K562 (cell line): Measurements from ENCODE around the gene BANF2. TPM values are rescaled to one million over a fixed set of nuclear protein-coding genes. Genes with fewer than 3 reads are reported as not detected.

Experiments used
- ATAC-seq: fragments of 200-7000 bp; cut with Tn5 transposase; 3 replicates; pipeline ENCODE4 v1.9.1; 2020; ENCODE audit warnings: moderate library complexity
- BruUV-seq: library from RNA; stranded (reverse); fragments of 400-500 nt; replicated peaks from 2 replicates; lab custom pipeline; 2021; lab: Mats Ljungman, UMichigan
- CTCF ChIA-PET: fragments of 300-600 bp; formaldehyde crosslinking; extraction: SDS; loops from one replicate; lab custom pipeline; 2021; ENCODE audit warnings: low intra/inter-chr PET ratio; lab: Yijun Ruan, JAX
- POLR2A ChIA-PET: fragments of 300-600, 350-650 bp; sonication (Branson Sonifier 250); formaldehyde crosslinking; extraction: SDS; loops from one replicate; lab custom pipeline; 2021; ENCODE audit warnings: antibody characterized with exemption, inconsistent platforms; lab: Yijun Ruan, JAX
- DNase-seq, 4 experiments: peaks; one replicate each; pipeline versions ENCODE4 v3.0.0 to v3.0.0-alpha.2; 2011 to 2018; ENCODE audit warnings: low spot score in 3 of 4, mixed read lengths in 3 of 4; ENCODE audit errors: extremely low read depth in 1 of 4
- FAIRE-seq: peaks from 2 replicates; lab custom pipeline; 2011; peaks lifted over from hg19 to GRCh38; lab: Jason Lieb, UNC
- H2AFZ ChIP-seq: 2 replicates; pipeline ENCODE4 v1.6.0; 2011; ENCODE audit warnings: low read depth, low read length, control low read depth, inconsistent platforms
- H3K27ac ChIP-seq: fragments of 200-600 bp; 3 replicates; pipeline ENCODE4 v1.8.0; 2011; ENCODE audit warnings: low read depth, mild to moderate bottlenecking, control low read depth, inconsistent platforms, low read length, moderate library complexity, mixed read lengths; ENCODE audit errors: extremely low read depth
- H3K27me3 ChIP-seq, 2 experiments: fragments of 300-600 bp in 1 of 2; 2 replicates in 1 of 2; 3 replicates in 1 of 2; pipeline versions ENCODE4 v1.6.0 to v1.8.0; 2011; ENCODE audit warnings: inconsistent platforms in 2 of 2, low read length in 2 of 2, mild to moderate bottlenecking in 1 of 2, mixed read lengths in 1 of 2, moderate library complexity in 1 of 2; ENCODE audit not compliant: control insufficient read depth in 2 of 2, insufficient read depth in 2 of 2
- H3K36me3 ChIP-seq: fragments of 300-600 bp; 3 replicates; pipeline ENCODE4 v1.8.0; 2011; ENCODE audit warnings: mild to moderate bottlenecking, low read length, inconsistent platforms; ENCODE audit not compliant: control insufficient read depth, insufficient read depth
- H3K4me1 ChIP-seq, 2 experiments: fragments of 200-600 bp in 1 of 2; replicated peaks in 1 of 2; 2 replicates in 1 of 2; 3 replicates in 1 of 2; pipeline versions ENCODE4 v1.5.1 to v1.8.0; 2011; ENCODE audit warnings: inconsistent platforms in 2 of 2, low read length in 2 of 2, mild to moderate bottlenecking in 1 of 2, mixed read lengths in 1 of 2, moderate library complexity in 1 of 2; ENCODE audit not compliant: control insufficient read depth in 2 of 2, insufficient read depth in 2 of 2
- H3K4me2 ChIP-seq: 2 replicates; pipeline ENCODE4 v1.6.1; 2011; ENCODE audit warnings: low read length, control low read depth, inconsistent platforms, mixed read lengths; ENCODE audit not compliant: insufficient read depth
- H3K4me3 ChIP-seq: fragments of 200-600 bp; sonication (generic), shearing (Covaris generic); 2 replicates; pipeline ENCODE4 v1.5.1; 2016; ENCODE audit warnings: control low read depth, inconsistent platforms
- H3K79me2 ChIP-seq: fragments of 200-600 bp; 3 replicates; pipeline ENCODE4 v1.8.0; 2011; ENCODE audit warnings: low read length, inconsistent platforms; ENCODE audit not compliant: control insufficient read depth, insufficient read depth
- H3K9ac ChIP-seq, 2 experiments: 2 replicates each; pipeline versions ENCODE4 v1.6.0 to v1.6.1; 2011; ENCODE audit warnings: low read depth in 2 of 2, low read length in 2 of 2, control low read depth in 1 of 2, inconsistent platforms in 1 of 2, mild to moderate bottlenecking in 1 of 2, mixed read lengths in 1 of 2; ENCODE audit not compliant: insufficient read depth in 1 of 2
- H3K9me1 ChIP-seq: one replicate; pipeline ENCODE4 v1.6.0; 2011; ENCODE audit warnings: inconsistent platforms, mild to moderate bottlenecking, low read length, moderate library complexity; ENCODE audit not compliant: control insufficient read depth, insufficient read depth
- H3K9me3 ChIP-seq: replicated peaks from 2 replicates; pipeline ENCODE4 v1.5.1; 2011; ENCODE audit warnings: low read depth, low read length, inconsistent platforms; ENCODE audit not compliant: control insufficient read depth, insufficient read depth
- H4K20me1 ChIP-seq: replicated peaks from 2 replicates; pipeline ENCODE4 v1.6.1; 2011; ENCODE audit warnings: low read length, inconsistent platforms, mixed read lengths; ENCODE audit not compliant: control insufficient read depth, insufficient read depth
- BRCA1 ChIP-seq, 2 experiments: fragments of 450-650 bp in 1 of 2; sonication (generic) in 1 of 2; formaldehyde crosslinking in 1 of 2; IDR thresholded peaks; 2 replicates each; pipeline versions ENCODE4 v1.5.0 to v1.6.1; 2017 to 2020; ENCODE audit warnings: mild to moderate bottlenecking in 1 of 2, missing genetic modification reagents in 1 of 2
- CEBPB ChIP-seq: fragments of 450-650 bp; IDR thresholded peaks from 2 replicates; pipeline ENCODE4 v1.6.1; 2016; ENCODE audit warnings: missing genetic modification characterization, missing compliant biosample characterization
- GTF2A2 ChIP-seq: IDR thresholded peaks from 2 replicates; pipeline ENCODE4 v1.6.1; 2016; ENCODE audit warnings: mild to moderate bottlenecking, missing genetic modification characterization, missing compliant biosample characterization
- PATZ1 ChIP-seq: fragments of 250-450 bp; sonication (Bioruptor Pico); IDR thresholded peaks from 2 replicates; pipeline ENCODE4 v1.5.0; 2020; ENCODE audit warnings: mild to moderate bottlenecking, borderline replicate concordance
- U2AF2 ChIP-seq: fragments of 200-400 bp; formaldehyde crosslinking; optimal IDR thresholded peaks from 2 replicates; pipeline ENCODE3; 2017; ENCODE audit warnings: low read depth, mild to moderate bottlenecking, low read length
- WGBS: fragments of 100-300 bp; shearing (Covaris generic); methylation state at CpG from one replicate; pipeline ENCODE4 v1.1.6; 2016; ENCODE audit warnings: low coverage, mixed read lengths; ENCODE audit not compliant: insufficient coverage; ENCODE audit errors: missing lambda C conversion rate; 5-methylcytosine and 5-hydroxymethylcytosine counted together
- in situ Hi-C: fragments of 300-500 bp; cut with MboI; formaldehyde crosslinking; loops from 4 replicates; pipeline ENCODE4 v1.15.0; 2018; ENCODE audit warnings: inconsistent platforms, mixed read lengths
- intact Hi-C: fragments of 100-400 bp; cut with micrococcal nuclease; formaldehyde crosslinking; loops from 2 replicates; pipeline ENCODE4 v1.14.2; 2022
- polyA plus RNA-seq, 8 experiments: library from polyadenylated mRNA; depleted of rRNA in 4 of 8; stranded (reverse) in 5 of 8; unstranded in 3 of 8; fragments of >200 nt; fragmentation: Nextera tagmentation in 2 of 8; fragmentation: Illumina TruSeq in 1 of 8; extraction: Ambion mirVana in 2 of 8; extraction: Trizol in 1 of 8; gene quantifications; 2 replicates each; pipeline versions ENCODE4 v1.2.1 to v1.2.3, GENCODE V29; 2011 to 2014; ENCODE audit warnings: inconsistent platforms in 1 of 8, missing spikeins in 1 of 8
- total RNA-seq, 7 experiments: library from RNA; depleted of rRNA in 6 of 7; stranded (reverse); fragments of >200 nt in 6 of 7; fragmentation: Illumina TruSeq in 2 of 7; extraction: Trizol in 2 of 7; gene quantifications; 2 replicates each; pipeline versions ENCODE4 v1.2.1 to v1.2.3, GENCODE V29; 2011 to 2021; ENCODE audit warnings: low replicate concordance in 1 of 7
- TF ChIP-seq, protein P1 (sequence below): sonication (generic); formaldehyde crosslinking; IDR thresholded peaks from 2 replicates; pipeline ENCODE4 v1.8.0; 2022; ENCODE audit warnings: mild to moderate bottlenecking, missing genetic modification reagents
- TF ChIP-seq, protein P2 (sequence below): fragments of 450-650 bp; IDR thresholded peaks from 2 replicates; pipeline ENCODE4 v1.6.1; 2017; ENCODE audit warnings: antibody characterized with exemption
- TF ChIP-seq, protein P3 (sequence below), 2 experiments: IDR thresholded peaks; 2 replicates each; pipeline ENCODE4 v1.6.1; 2012; ENCODE audit warnings: improper control_type of control experiment in 2 of 2, low read depth in 2 of 2, low read length in 2 of 2, borderline replicate concordance in 1 of 2

The BANF2 gene
- total and polyA plus RNA-seq, 9 of the 15 experiments (the other 6 are each of a cell fraction or from before 2014, with no cell fraction given), result not detected

DNA sequence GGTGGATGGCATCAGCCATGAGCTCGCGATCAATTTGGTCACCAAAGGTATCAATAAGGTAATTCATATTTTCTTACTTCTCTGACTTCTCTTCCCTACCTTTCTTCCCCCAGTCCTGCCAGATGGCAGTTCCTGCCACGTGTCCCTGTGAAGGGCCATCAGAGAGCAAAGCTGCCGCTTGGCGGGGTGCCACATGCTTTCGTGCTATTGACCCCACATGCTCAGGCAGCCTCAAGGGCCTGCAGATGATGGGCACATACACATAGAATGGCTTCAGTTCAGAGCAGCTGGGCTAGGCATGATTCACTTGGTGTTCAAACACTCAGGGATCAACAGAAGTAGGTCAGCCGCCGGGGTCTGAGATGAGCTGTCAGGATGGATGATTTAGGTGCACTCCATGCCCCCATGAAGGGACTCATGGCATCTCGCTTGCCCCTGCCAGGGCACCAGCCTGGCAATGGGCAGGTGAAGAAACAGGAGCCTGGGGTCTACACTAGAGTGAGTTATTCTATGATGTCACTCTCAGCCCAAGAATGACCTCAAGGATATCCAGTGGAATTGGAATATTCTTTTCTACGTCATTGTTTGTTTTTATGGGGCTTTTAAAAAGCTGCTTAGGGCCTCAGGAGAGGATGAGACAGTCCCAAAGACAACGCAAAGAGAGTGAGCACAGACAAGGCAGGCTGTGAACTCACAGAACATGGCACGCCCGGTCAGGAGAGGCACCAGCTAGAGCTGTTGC is 25.5 kb downstream of the BANF2 start:
- Histone ChIP-seq H3K27me3 (peaks cover 7 to 45% of the 10 kb centered on the region in 2 experiments), H3K4me1 (no peaks in the 10 kb centered on the region), H3K27ac (no peak overlapping the region), H3K9me3 (no peaks in the 10 kb centered on the region), H3K79me2 (no peaks in the 10 kb centered on the region), H3K4me2 (no peak overlapping the region), H3K36me3 (no peaks in the 10 kb centered on the region), H3K4me3 (no peak overlapping the region), H3K9ac (no peak overlapping the region), H4K20me1 (no peaks in the 10 kb centered on the region), H3K9me1 (no peaks in the 10 kb centered on the region), H2AFZ (no peak overlapping the region)
- in situ Hi-C loops (no loop called here), intact Hi-C loops (no loop called here)
- BruUV-seq, result no TSS peak
- FAIRE-seq (no peak), ATAC-seq (no peak), DNase-seq (no peak)
- ChIA-PET CTCF (no interaction called here), POLR2A (interaction anchor here (1.6 kb wide), 1 partner anchor 11 kb away, joined by 6 read pairs; no protein-coding TSS in a partner anchor)
- WGBS, result under 1% methylated on average over 13 of the region's 13 CpGs
- TF ChIP-seq GTF2A2 (tag) (no peak), BRCA1 (IDR thresholded peaks at IDR 0.05) (no peak), BRCA1 (CRISPR knock-in tag; IDR thresholded peaks at IDR 0.05) (no peak), PATZ1 (CRISPR knock-in tag) (no peak), CEBPB (tag) (no peak), U2AF2 (no peak)
- TF ChIP-seq, protein P1, sequence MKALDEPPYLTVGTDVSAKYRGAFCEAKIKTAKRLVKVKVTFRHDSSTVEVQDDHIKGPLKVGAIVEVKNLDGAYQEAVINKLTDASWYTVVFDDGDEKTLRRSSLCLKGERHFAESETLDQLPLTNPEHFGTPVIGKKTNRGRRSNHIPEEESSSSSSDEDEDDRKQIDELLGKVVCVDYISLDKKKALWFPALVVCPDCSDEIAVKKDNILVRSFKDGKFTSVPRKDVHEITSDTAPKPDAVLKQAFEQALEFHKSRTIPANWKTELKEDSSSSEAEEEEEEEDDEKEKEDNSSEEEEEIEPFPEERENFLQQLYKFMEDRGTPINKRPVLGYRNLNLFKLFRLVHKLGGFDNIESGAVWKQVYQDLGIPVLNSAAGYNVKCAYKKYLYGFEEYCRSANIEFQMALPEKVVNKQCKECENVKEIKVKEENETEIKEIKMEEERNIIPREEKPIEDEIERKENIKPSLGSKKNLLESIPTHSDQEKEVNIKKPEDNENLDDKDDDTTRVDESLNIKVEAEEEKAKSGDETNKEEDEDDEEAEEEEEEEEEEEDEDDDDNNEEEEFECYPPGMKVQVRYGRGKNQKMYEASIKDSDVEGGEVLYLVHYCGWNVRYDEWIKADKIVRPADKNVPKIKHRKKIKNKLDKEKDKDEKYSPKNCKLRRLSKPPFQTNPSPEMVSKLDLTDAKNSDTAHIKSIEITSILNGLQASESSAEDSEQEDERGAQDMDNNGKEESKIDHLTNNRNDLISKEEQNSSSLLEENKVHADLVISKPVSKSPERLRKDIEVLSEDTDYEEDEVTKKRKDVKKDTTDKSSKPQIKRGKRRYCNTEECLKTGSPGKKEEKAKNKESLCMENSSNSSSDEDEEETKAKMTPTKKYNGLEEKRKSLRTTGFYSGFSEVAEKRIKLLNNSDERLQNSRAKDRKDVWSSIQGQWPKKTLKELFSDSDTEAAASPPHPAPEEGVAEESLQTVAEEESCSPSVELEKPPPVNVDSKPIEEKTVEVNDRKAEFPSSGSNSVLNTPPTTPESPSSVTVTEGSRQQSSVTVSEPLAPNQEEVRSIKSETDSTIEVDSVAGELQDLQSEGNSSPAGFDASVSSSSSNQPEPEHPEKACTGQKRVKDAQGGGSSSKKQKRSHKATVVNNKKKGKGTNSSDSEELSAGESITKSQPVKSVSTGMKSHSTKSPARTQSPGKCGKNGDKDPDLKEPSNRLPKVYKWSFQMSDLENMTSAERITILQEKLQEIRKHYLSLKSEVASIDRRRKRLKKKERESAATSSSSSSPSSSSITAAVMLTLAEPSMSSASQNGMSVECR (CRISPR knock-in tag), result no peak
- TF ChIP-seq, protein P2, sequence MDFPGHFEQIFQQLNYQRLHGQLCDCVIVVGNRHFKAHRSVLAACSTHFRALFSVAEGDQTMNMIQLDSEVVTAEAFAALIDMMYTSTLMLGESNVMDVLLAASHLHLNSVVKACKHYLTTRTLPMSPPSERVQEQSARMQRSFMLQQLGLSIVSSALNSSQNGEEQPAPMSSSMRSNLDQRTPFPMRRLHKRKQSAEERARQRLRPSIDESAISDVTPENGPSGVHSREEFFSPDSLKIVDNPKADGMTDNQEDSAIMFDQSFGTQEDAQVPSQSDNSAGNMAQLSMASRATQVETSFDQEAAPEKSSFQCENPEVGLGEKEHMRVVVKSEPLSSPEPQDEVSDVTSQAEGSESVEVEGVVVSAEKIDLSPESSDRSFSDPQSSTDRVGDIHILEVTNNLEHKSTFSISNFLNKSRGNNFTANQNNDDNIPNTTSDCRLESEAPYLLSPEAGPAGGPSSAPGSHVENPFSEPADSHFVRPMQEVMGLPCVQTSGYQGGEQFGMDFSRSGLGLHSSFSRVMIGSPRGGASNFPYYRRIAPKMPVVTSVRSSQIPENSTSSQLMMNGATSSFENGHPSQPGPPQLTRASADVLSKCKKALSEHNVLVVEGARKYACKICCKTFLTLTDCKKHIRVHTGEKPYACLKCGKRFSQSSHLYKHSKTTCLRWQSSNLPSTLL, result no peak
- TF ChIP-seq, protein P3, sequence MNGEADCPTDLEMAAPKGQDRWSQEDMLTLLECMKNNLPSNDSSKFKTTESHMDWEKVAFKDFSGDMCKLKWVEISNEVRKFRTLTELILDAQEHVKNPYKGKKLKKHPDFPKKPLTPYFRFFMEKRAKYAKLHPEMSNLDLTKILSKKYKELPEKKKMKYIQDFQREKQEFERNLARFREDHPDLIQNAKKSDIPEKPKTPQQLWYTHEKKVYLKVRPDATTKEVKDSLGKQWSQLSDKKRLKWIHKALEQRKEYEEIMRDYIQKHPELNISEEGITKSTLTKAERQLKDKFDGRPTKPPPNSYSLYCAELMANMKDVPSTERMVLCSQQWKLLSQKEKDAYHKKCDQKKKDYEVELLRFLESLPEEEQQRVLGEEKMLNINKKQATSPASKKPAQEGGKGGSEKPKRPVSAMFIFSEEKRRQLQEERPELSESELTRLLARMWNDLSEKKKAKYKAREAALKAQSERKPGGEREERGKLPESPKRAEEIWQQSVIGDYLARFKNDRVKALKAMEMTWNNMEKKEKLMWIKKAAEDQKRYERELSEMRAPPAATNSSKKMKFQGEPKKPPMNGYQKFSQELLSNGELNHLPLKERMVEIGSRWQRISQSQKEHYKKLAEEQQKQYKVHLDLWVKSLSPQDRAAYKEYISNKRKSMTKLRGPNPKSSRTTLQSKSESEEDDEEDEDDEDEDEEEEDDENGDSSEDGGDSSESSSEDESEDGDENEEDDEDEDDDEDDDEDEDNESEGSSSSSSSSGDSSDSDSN (IDR thresholded peaks at IDR 0.05; ENCODE audit: borderline replicate concordance in 1 of 2, low read depth in 2 of 2, low read length in 2 of 2), result no peak
